Smooth muscle cell (in vitro differentiated cells): ENCODE measurements around the gene CTXN1. TPM values are rescaled to one million over a fixed set of nuclear protein-coding genes. Genes with fewer than 3 reads are reported as not detected.

Experiments used
- DNase-seq: peaks from one replicate; lab custom pipeline; 2025; ENCODE audit not compliant: unreplicated experiment; lab: John Stamatoyannopoulos, UW
- H2AFZ ChIP-seq: fragments of 200-600 bp; sonication (generic); 2 replicates; pipeline ENCODE4 v1.6.0; 2016; ENCODE audit warnings: antibody characterized with exemption, low read depth, mild to moderate bottlenecking
- H3F3A ChIP-seq: fragments of 200-600 bp; sonication (generic); 2 replicates; pipeline ENCODE4 v1.6.0; 2017; ENCODE audit warnings: antibody characterized with exemption, low read depth
- H3K27ac ChIP-seq: fragments of 200-600 bp; sonication (generic); 2 replicates; pipeline ENCODE4 v1.5.1; 2016; ENCODE audit warnings: low read depth, mild to moderate bottlenecking
- H3K27me3 ChIP-seq: fragments of 200-600 bp; sonication (generic); 2 replicates; pipeline ENCODE4 v1.6.1; 2016; ENCODE audit warnings: low read depth, mild to moderate bottlenecking
- H3K36me3 ChIP-seq: fragments of 200-600 bp; sonication (generic); 2 replicates; pipeline ENCODE4 v1.5.1; 2016; ENCODE audit warnings: low read depth
- H3K4me1 ChIP-seq: fragments of 200-600 bp; sonication (generic); 2 replicates; pipeline ENCODE4 v1.5.1; 2016; ENCODE audit warnings: low read depth
- H3K4me2 ChIP-seq: fragments of 200-600 bp; sonication (generic); 2 replicates; pipeline ENCODE4 v1.6.0; 2016; ENCODE audit warnings: mild to moderate bottlenecking
- H3K4me3 ChIP-seq: fragments of 200-600 bp; sonication (generic); 2 replicates; pipeline ENCODE4 v1.5.1; 2016; ENCODE audit warnings: mild to moderate bottlenecking
- H3K79me2 ChIP-seq: fragments of 200-600 bp; sonication (generic); 2 replicates; pipeline ENCODE4 v1.6.0; 2016; ENCODE audit warnings: low read depth, mild to moderate bottlenecking
- H3K9ac ChIP-seq: fragments of 200-600 bp; sonication (generic); 2 replicates; pipeline ENCODE4 v1.6.0; 2016; ENCODE audit warnings: low read depth
- H3K9me3 ChIP-seq: fragments of 200-600 bp; sonication (generic); replicated peaks from 2 replicates; pipeline ENCODE4 v1.5.1; 2016; ENCODE audit warnings: low read depth
- H4K20me1 ChIP-seq: fragments of 200-600 bp; sonication (generic); 2 replicates; pipeline ENCODE4 v1.6.0; 2016; ENCODE audit warnings: low read depth
- CTCF ChIP-seq: fragments of 200-600 bp; sonication (generic); IDR thresholded peaks from 2 replicates; pipeline ENCODE4 v1.5.1; 2017; ENCODE audit warnings: borderline replicate concordance, mild to moderate bottlenecking, antibody characterized with exemption; ENCODE audit not compliant: insufficient read depth, poor library complexity, severe bottlenecking
- WGBS: methylation state at CpG from one replicate; pipeline ENCODE4 v1.1.7; 2016; ENCODE audit warnings: low lambda C conversion rate; 5-methylcytosine and 5-hydroxymethylcytosine counted together
- polyA plus RNA-seq: library from polyadenylated mRNA; unstranded; fragments of >200 nt; fragmentation: Nextera tagmentation; extraction: Ambion mirVana; gene quantifications from 2 replicates; pipeline ENCODE4 v1.2.1, GENCODE V29; 2016
- total RNA-seq: library from RNA; depleted of rRNA; stranded (reverse); fragments of >200 nt; gene quantifications from 2 replicates; pipeline ENCODE4 v1.2.3, GENCODE V29; 2014

The CTXN1 gene
- total and polyA plus RNA-seq, 2 experiments from 2014 or later: 4.8 to 25.4 TPM

DNA sequence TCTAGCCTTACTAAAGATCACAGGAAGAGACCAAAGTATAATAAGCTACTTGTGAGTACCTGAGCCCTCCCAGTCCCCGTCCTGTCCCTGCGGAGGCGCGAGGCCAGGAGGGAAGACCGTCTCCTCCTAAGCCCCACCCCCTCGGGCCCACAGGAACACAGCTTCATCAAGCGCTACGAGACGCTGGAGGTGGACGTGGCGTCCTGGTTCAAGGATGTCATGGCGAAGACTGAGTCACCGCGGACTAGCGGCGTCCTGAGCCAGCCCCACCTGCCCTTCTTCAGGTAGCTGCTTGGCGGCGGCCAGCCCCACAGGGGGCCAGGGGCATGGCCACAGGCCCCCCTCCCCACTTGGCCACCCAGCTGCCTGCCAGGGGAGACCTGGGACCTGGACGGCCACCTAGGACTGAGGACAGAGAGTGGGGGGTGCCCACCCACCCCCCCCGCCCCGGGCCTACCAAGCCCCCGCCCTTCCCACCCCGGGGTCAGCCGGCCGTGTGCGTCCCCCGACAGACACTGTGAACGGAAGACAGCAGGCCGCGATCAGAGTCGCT lies 13.7 kb downstream of the CTXN1 start:
- no peak for DNase-seq
- no peaks in the 10 kb centered on the region for H3K9me3 ChIP-seq
- 95% methylated on average over 18 of the region's 31 CpGs for WGBS

GRCh38 chr19:7911508-7912143 lies 14.3 kb downstream of the CTXN1 start:
- WGBS: 96% methylated on average over 17 of the region's 18 CpGs
- no peaks in the 10 kb centered on the region for H3K9me3 ChIP-seq
- no peak for TF ChIP-seq CTCF
- H3K79me2 ChIP-seq: peaks cover 10% of the 10 kb centered on the region
- no peak overlapping the region for H2AFZ ChIP-seq
- H4K20me1 ChIP-seq: peaks cover 39% of the 10 kb centered on the region
- no peaks in the 10 kb centered on the region for H3K36me3 ChIP-seq
- DNase-seq: no peak
- H3K27ac ChIP-seq: no peak overlapping the region
- H3K4me1 ChIP-seq: peaks cover 9% of the 10 kb centered on the region
- no peak overlapping the region for H3K4me3 ChIP-seq
- H3F3A ChIP-seq: no peaks in the 10 kb centered on the region
- H3K27me3 ChIP-seq: no peaks in the 10 kb centered on the region
- H3K9ac ChIP-seq: no peak overlapping the region
- no peak overlapping the region for H3K4me2 ChIP-seq

More for the DNA sequence above, 13.7 kb downstream of the CTXN1 start:
- Histone ChIP-seq H4K20me1 (peaks cover 33% of the 10 kb centered on the region), H3F3A (no peaks in the 10 kb centered on the region), H3K27me3 (no peaks in the 10 kb centered on the region), H3K4me1 (peaks cover 10% of the 10 kb centered on the region), H3K79me2 (peaks cover 4% of the 10 kb centered on the region), H3K9ac (no peak overlapping the region), H3K27ac (no peak overlapping the region), H3K36me3 (no peaks in the 10 kb centered on the region), H3K4me3 (no peak overlapping the region), H2AFZ (no peak overlapping the region), H3K4me2 (no peak overlapping the region)
- no peak for TF ChIP-seq CTCF

DNA sequence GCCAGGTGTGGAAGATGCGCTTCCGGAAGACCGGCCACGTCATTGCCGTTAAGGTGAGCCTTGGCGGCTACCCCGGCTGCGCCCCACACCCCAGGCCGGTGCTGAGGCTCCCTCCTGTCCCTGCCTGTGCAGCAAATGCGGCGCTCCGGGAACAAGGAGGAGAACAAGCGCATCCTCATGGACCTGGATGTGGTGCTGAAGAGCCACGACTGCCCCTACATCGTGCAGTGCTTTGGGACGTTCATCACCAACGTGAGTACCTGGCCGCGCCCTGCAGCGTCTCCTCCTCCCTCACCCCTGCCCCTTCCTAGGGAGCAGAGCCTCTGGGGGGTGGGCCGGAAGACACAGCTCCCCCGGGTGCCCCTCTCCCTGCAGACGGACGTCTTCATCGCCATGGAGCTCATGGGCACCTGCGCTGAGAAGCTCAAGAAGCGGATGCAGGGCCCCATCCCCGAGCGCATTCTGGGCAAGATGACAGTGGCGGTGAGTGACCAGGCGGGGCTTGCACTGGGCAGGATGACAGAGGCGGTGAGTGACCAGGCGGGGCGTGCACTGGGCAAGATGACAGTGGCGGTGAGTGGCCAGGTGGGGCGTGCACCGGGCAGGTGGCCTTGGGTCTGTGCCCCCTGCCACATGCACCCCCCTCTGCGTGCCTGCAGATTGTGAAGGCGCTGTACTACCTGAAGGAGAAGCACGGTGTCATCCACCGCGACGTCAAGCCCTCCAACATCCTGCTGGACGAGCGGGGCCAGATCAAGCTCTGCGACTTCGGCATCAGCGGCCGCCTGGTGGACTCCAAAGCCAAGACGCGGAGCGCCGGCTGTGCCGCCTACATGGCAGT lies 15.4 kb downstream of the CTXN1 start:
- no peaks in the 10 kb centered on the region for H3F3A ChIP-seq
- no peak for TF ChIP-seq CTCF
- WGBS: 98% methylated on average over 48 of the region's 54 CpGs
- H4K20me1 ChIP-seq: peaks cover 50% of the 10 kb centered on the region
- H3K9me3 ChIP-seq: no peaks in the 10 kb centered on the region
- no peak overlapping the region for H2AFZ ChIP-seq
- H3K27me3 ChIP-seq: no peaks in the 10 kb centered on the region
- no peak overlapping the region for H3K4me3 ChIP-seq
- no peak overlapping the region for H3K9ac ChIP-seq
- no peak for DNase-seq
- no peaks in the 10 kb centered on the region for H3K4me1 ChIP-seq
- peaks cover 21% of the 10 kb centered on the region for H3K79me2 ChIP-seq
- no peak overlapping the region for H3K4me2 ChIP-seq
- H3K36me3 ChIP-seq: no peaks in the 10 kb centered on the region
- no peak overlapping the region for H3K27ac ChIP-seq
